Spleen (tissue), 11 donors: Measurements from ENCODE around the gene EZR. TPM values are rescaled to one million over a fixed set of nuclear protein-coding genes. Genes with fewer than 3 reads are reported as not detected.

Source experiments
- DNase-seq: peaks from one replicate; pipeline ENCODE4 v3.0.0-alpha.2; 2020
- H3K27ac ChIP-seq, 8 donors: fragments of 200-600 bp; sonication (generic) in 7 of 8; 1 replicate in 4 of 8; 2 replicates in 4 of 8; pipeline versions ENCODE4 v1.5.0 to v1.8.0; 2016 to 2021; ENCODE audit warnings: inconsistent platforms in 4 of 8, mild to moderate bottlenecking in 4 of 8, moderate library complexity in 1 of 8
- H3K27me3 ChIP-seq, 7 donors: fragments of 200-600 bp; sonication (generic) in 6 of 7; replicated peaks in 1 of 7; 1 replicate in 4 of 7; 2 replicates in 3 of 7; pipeline versions ENCODE4 v1.5.0 to v1.8.0; 2016 to 2021; ENCODE audit warnings: inconsistent platforms in 3 of 7, mild to moderate bottlenecking in 1 of 7
- H3K36me3 ChIP-seq, 6 donors: fragments of 200-600 bp; sonication (generic) in 5 of 6; 1 replicate in 4 of 6; 2 replicates in 2 of 6; pipeline versions ENCODE4 v1.5.0 to v1.8.0; 2016 to 2021; ENCODE audit warnings: inconsistent platforms in 2 of 6
- H3K4me1 ChIP-seq, 6 donors: fragments of 200-600 bp; sonication (generic) in 5 of 6; 1 replicate in 3 of 6; 2 replicates in 3 of 6; pipeline versions ENCODE4 v1.5.0 to v1.8.0; 2016 to 2021; ENCODE audit warnings: inconsistent platforms in 3 of 6
- H3K4me3 ChIP-seq, 8 donors: fragments of 200-600 bp; sonication (generic) in 7 of 8; 1 replicate in 4 of 8; 2 replicates in 4 of 8; pipeline versions ENCODE4 v1.5.0 to v1.8.0; 2016 to 2021; ENCODE audit warnings: inconsistent platforms in 4 of 8, mild to moderate bottlenecking in 4 of 8, moderate library complexity in 2 of 8
- H3K9me3 ChIP-seq, 8 donors: fragments of 200-600 bp; sonication (generic) in 7 of 8; 1 replicate in 4 of 8; 2 replicates in 4 of 8; pipeline versions ENCODE4 v1.5.0 to v1.8.0; 2016 to 2021; ENCODE audit warnings: inconsistent platforms in 4 of 8
- POLR2A ChIP-seq, 3 donors: fragments of 450-650 bp; IDR thresholded peaks; one replicate each; pipeline ENCODE4 v1.5.1; 2017; ENCODE audit warnings: antibody characterized with exemption in 3 of 3, mild to moderate bottlenecking in 1 of 3
- POLR2AphosphoS5 ChIP-seq, 3 donors: sonication (generic); formaldehyde crosslinking; IDR thresholded peaks; one replicate each; pipeline ENCODE4 v1.5.1; 2017; ENCODE audit warnings: antibody characterized with exemption in 3 of 3
- WGBS, 5 donors: extraction: QIAGEN DNeasy Blood & Tissue Kit in 3 of 5; methylation state at CpG; one replicate each; pipeline versions ENCODE4 v1.1.5 to v1.1.7; 2013 to 2018; 5-methylcytosine and 5-hydroxymethylcytosine counted together
- intact Hi-C: fragments of 100-400 bp; cut with DNase I; formaldehyde crosslinking; loops from one replicate; pipeline ENCODE4 v1.15.0; 2023; ENCODE audit warnings: low total_unique reads
- polyA plus RNA-seq, 3 donors: library from polyadenylated mRNA; stranded (reverse); fragments of 200-250 nt; gene quantifications; one replicate each; pipeline ENCODE4 v1.2.1, GENCODE V29; 2013
- total RNA-seq, 7 donors: library from RNA; depleted of rRNA in 3 of 7; stranded (reverse); fragments of >200 nt in 3 of 7; fragmentation: NEBNext Ultra II Directional in 4 of 7; extraction: Animal tissue kit (Norgen Biotek cat#: 25700) in 4 of 7; gene quantifications; one replicate each; pipeline versions ENCODE4 v1.1.0 to v1.2.1, GENCODE V29; 2016 to 2021
- TF ChIP-seq, protein P1 (sequence below), 11 experiments: fragments of 200-600 bp in 7 of 11; fragments of 450-650 bp in 4 of 11; sonication (generic) in 4 of 11; IDR thresholded peaks in 8 of 11; conservative IDR thresholded peaks in 3 of 11; 1 replicate in 7 of 11; 2 replicates in 4 of 11; pipeline versions ENCODE4 v1.4.0 to v1.8.0; 2016 to 2021; ENCODE audit warnings: antibody characterized with exemption in 11 of 11, inconsistent platforms in 4 of 11, mild to moderate bottlenecking in 1 of 11
- donor health status: healthy with polysubstance abuse.
- donor health status: DM: no; HTN: no; CAD: no; lungs with moderate emphysema.
- donor health status: DM: no; HTN: no; CAD: no.
- donor health status: Bipolar disorder and iron deficiency.
- donor health status: healthy.
- donor health status: DM: no; HTN: no; CAD: no.
- donor health status: DM: yes; HTN: yes; CAD: no.

The EZR gene
- total and polyA plus RNA-seq, 10 donors: 78.0 to 153 (median 114) TPM

DNA sequence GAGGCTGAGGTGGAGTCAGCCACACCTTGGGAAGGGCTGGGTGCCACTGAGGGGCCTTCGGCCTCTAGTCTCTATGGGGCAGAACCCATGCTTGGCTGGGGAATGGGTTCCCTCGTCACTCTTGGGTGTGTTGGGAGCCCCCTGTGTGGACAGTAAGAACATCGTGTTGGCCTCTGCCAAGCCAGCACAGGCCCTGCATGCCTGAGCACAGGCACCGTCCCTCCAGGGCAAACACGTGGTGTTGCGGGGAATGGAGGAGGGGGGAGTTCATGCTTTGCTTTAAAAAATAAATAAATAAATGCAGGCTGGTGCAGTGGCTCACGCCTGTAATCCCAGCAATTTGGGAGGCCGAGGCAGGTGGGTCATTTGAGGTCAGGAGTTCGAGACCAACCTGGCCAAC lies 63.0 kb downstream of the EZR start:
- intact Hi-C loops: no loop called here
- H3K27ac ChIP-seq: no peak overlapping the region
- DNase-seq: no peak
- peaks cover 0 to 93% (median 10%) of the 10 kb centered on the region in 6 donors for H3K36me3 ChIP-seq
- TF ChIP-seq POLR2AphosphoS5 (IDR thresholded peaks at IDR 0.05): no peak
- TF ChIP-seq, protein P1, sequence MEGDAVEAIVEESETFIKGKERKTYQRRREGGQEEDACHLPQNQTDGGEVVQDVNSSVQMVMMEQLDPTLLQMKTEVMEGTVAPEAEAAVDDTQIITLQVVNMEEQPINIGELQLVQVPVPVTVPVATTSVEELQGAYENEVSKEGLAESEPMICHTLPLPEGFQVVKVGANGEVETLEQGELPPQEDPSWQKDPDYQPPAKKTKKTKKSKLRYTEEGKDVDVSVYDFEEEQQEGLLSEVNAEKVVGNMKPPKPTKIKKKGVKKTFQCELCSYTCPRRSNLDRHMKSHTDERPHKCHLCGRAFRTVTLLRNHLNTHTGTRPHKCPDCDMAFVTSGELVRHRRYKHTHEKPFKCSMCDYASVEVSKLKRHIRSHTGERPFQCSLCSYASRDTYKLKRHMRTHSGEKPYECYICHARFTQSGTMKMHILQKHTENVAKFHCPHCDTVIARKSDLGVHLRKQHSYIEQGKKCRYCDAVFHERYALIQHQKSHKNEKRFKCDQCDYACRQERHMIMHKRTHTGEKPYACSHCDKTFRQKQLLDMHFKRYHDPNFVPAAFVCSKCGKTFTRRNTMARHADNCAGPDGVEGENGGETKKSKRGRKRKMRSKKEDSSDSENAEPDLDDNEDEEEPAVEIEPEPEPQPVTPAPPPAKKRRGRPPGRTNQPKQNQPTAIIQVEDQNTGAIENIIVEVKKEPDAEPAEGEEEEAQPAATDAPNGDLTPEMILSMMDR (IDR thresholded peaks at IDR 0.05 in 8 of 11, conservative IDR thresholded peaks at IDR 0.05 in 3 of 11): no peak
- TF ChIP-seq POLR2A (IDR thresholded peaks at IDR 0.05): no peak
- 86 to 94% (median 91%) methylated on average over 9 of the region's 9 CpGs for WGBS, 5 donors
- no peaks in the 10 kb centered on the region for H3K9me3 ChIP-seq
- no peaks in the 10 kb centered on the region for H3K27me3 ChIP-seq
- no peak overlapping the region for H3K4me3 ChIP-seq
- peaks cover 0 to 8% (median 5%) of the 10 kb centered on the region in 6 donors for H3K4me1 ChIP-seq

DNA sequence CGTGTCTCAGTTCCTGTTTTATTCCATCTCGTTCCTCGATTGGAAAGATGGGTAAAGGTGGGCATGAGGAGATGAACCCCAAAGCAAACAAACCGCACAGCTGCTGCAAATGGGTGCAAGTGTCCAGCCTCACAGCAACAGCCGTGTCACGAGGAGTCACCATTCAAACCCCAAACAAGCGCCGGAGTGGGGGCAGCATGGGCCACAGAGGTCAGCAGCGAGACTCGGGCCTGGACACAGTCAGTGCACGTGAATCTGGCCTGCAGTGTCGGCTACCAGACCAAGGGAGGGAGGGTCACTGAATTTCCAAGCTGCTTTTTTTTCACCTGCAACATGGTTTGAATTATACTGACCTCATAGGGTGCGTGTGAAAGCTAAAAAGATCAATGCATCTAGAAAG lies 63.5 kb downstream of the EZR start:
- Histone ChIP-seq H3K27ac (no peak overlapping the region), H3K9me3 (no peaks in the 10 kb centered on the region), H3K4me3 (no peak overlapping the region), H3K4me1 (peaks cover 0 to 8% (median 5%) of the 10 kb centered on the region in 6 donors), H3K36me3 (peaks cover 0 to 93% (median 10%) of the 10 kb centered on the region in 6 donors), H3K27me3 (no peaks in the 10 kb centered on the region)
- intact Hi-C loops: no loop called here
- 87 to 92% (median 91%) methylated on average over 13 of the region's 13 CpGs for WGBS, 5 donors
- TF ChIP-seq POLR2A (IDR thresholded peaks at IDR 0.05) (no peak), POLR2AphosphoS5 (IDR thresholded peaks at IDR 0.05) (no peak)
- TF ChIP-seq, protein P1 (IDR thresholded peaks at IDR 0.05 in 8 of 11, conservative IDR thresholded peaks at IDR 0.05 in 3 of 11): no peak
- no peak for DNase-seq

DNA sequence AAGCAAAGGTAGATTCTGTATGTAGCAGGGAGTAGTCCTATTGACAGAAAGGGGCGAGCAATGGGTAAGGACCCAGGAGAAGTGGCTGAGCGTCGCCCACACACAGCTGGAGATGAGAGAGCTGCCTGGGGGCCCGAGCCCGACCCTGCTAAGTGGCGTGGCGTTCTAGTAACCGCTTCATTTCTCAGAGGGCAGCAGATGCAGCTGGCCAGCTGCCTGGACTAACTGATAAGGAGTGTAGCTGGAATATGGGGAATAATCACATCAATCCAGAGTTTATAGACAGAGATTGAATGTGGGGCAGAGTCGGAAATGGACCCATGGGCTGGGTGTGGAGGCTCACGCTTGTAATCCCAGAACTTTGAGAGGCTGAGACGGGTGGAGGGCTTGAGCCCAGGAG lies 64.4 kb downstream of the EZR start:
- no peak for DNase-seq
- Histone ChIP-seq H3K4me1 (peaks cover 0 to 8% (median 5%) of the 10 kb centered on the region in 6 donors), H3K4me3 (no peak overlapping the region), H3K27me3 (no peaks in the 10 kb centered on the region), H3K36me3 (peaks cover 0 to 90% (median 10%) of the 10 kb centered on the region in 6 donors), H3K27ac (no peak overlapping the region), H3K9me3 (no peaks in the 10 kb centered on the region)
- TF ChIP-seq, protein P1 (IDR thresholded peaks at IDR 0.05 in 8 of 11, conservative IDR thresholded peaks at IDR 0.05 in 3 of 11): no peak
- TF ChIP-seq POLR2AphosphoS5 (IDR thresholded peaks at IDR 0.05): peak in 1 of 3 donors; percentile 15
- intact Hi-C loops: no loop called here
- WGBS, 5 donors: 87 to 96% (median 93%) methylated on average over 11 of the region's 11 CpGs

DNA sequence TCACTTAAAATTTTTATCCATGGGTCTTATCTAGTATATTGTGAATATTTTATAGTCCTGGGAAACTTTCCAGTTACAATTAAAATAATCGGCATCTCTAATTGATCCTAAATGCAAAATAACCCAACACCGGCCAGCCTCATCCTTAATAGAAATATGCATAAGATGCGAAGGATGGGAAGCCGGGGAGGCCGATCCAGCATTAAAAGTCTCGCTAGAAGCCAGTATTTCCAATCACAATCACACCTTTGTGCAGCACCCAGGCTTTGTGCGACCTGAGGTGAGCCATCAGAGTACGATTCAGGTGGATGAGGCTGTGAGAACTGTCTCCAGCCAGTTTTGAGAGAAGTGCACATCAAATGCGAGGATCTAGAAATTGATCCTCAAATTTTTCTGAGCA lies 65.4 kb downstream of the EZR start:
- H3K36me3 ChIP-seq: peaks cover 0 to 88% (median 10%) of the 10 kb centered on the region in 6 donors
- TF ChIP-seq, protein P1 (IDR thresholded peaks at IDR 0.05 in 8 of 11, conservative IDR thresholded peaks at IDR 0.05 in 3 of 11): no peak
- TF ChIP-seq POLR2AphosphoS5 (IDR thresholded peaks at IDR 0.05) (no peak), POLR2A (IDR thresholded peaks at IDR 0.05) (no peak)
- WGBS, 5 donors: 86 to 98% (median 93%) methylated on average over 9 of the region's 9 CpGs
- H3K4me3 ChIP-seq: no peak overlapping the region
- intact Hi-C loops: no loop called here
- no peaks in the 10 kb centered on the region for H3K27me3 ChIP-seq
- no peaks in the 10 kb centered on the region for H3K9me3 ChIP-seq
- peaks cover 0 to 8% (median 5%) of the 10 kb centered on the region in 6 donors for H3K4me1 ChIP-seq
- no peak overlapping the region for H3K27ac ChIP-seq
- no peak for DNase-seq
